HG03045 (cell line): ENCODE data around the gene CRTC2.
"Not testable (repeated sequence)": the region's sequence is repeated elsewhere in the genome, so short reads cannot be mapped to it uniquely, and the experiment has no call there.

Source experiments
- ATAC-seq: cut with Tn5 transposase; IDR thresholded peaks from one replicate; pipeline ENCODE4 v1.9.1; 2021; ENCODE audit warnings: mild to moderate bottlenecking, moderate library complexity; ENCODE audit not compliant: unreplicated experiment

The CRTC2 gene, protein sequence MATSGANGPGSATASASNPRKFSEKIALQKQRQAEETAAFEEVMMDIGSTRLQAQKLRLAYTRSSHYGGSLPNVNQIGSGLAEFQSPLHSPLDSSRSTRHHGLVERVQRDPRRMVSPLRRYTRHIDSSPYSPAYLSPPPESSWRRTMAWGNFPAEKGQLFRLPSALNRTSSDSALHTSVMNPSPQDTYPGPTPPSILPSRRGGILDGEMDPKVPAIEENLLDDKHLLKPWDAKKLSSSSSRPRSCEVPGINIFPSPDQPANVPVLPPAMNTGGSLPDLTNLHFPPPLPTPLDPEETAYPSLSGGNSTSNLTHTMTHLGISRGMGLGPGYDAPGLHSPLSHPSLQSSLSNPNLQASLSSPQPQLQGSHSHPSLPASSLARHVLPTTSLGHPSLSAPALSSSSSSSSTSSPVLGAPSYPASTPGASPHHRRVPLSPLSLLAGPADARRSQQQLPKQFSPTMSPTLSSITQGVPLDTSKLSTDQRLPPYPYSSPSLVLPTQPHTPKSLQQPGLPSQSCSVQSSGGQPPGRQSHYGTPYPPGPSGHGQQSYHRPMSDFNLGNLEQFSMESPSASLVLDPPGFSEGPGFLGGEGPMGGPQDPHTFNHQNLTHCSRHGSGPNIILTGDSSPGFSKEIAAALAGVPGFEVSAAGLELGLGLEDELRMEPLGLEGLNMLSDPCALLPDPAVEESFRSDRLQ

DNA sequence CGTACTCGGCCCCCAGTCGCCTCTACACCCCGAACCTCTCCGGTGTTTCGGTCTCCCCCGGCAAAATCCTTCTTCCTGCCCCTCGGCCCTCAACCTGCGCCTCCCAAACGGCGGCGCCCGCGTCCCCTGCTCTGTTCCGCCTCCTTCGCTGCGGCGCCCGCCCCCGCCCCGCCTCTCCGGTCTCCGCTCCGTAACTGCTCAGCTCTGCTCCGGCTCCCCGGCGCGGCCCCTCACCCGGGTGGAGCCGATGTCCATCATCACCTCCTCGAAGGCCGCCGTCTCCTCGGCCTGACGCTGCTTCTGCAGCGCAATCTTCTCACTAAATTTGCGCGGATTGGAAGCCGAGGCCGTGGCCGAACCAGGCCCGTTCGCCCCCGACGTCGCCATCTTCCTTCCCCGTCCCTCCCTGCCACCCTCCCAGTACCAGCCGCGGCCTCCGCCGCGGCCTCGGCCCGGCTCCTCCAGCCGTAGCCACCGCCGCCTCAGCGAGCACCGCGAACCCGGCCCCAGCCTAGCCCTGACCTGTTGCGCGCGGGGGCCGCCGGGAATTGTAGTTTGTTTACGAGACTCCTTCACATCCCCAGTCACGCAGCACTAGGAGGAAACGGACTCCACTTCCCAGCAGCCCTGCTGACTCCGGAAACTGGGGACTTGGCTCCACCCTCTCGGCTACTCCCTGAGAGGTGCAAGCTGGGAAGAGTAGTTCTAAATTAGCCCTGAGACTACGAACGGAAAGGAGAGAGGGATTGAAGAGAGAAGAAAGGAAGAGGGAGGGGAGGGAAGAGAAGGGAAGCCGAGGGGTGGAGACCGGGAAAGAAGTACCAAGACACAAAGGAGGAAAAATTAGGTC is at the start of gene CRTC2:
Gene CRTC2, minus strand, starts transcription at position 502 of the 850 bp plus-strand sequence. Its CDS starts 115 bp downstream, at position 387.
- peak; percentile 74 for ATAC-seq

DNA sequence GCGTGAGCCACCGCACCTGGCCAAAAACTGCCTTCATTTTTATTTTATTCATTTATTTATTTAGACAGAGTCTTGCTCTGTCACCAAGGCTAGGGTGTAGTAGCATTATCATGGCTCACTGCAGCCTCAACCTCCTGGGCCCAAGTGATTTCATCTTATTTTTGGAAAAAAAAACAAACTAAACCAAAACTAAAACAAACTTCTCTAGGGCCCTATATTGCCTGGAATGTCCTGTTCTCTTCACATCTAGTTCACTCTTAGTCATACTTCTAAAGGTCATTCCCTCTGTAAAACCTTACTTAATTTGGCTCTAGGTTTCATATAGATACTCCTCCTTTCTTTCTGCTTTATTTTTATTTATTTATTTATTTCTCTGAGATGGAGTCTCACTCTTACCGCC is 47.7 kb upstream of the CRTC2 start:
- ATAC-seq, result no peak

- ATAC-seq, result no peak
These were observed 42.0 kb upstream of the CRTC2 start for GRCh38 chr1:154000420-154000819.

- not testable (repeated sequence) for ATAC-seq
These were observed 38.5 kb upstream of the CRTC2 start for GRCh38 chr1:153996882-153997281.

DNA sequence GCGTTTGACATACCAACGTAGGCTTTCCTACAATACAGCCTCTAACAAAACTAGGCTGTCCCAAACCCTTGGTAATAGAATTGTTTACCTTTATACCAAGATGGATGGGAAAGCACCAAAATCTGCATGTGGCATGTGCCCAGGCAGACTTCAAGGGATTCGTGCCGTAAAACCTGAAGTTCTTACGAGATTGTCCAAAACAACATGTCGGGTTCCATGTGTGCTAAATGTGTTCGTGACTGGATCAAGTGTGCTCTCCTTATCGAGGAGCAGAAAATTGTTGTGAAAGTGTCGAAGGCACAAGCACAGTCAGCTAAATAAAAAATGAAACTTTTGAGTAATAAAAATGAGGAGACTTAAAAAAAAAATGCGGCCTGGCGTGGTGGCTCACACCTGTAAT is 37.2 kb upstream of the CRTC2 start:
- no peak for ATAC-seq

DNA sequence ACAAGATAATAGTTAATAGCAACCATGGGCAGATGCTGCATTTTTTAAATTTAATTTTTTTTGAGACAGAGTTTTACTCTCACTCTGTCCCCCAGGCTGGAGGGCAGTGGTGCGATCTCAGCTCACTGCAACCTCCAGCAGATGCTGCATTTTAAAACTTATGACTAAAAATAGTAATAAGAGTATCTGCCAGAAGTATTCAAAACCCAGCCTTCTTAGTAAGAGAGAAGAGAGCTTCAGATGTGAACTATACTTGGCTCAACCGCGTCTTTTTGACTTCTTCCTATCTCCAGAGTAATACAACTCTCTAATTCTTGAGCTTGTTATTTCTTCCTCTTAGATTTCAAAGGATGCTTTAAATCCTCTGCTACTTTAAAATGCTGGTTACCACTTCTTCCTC is 36.8 kb upstream of the CRTC2 start:
- no peak for ATAC-seq

DNA sequence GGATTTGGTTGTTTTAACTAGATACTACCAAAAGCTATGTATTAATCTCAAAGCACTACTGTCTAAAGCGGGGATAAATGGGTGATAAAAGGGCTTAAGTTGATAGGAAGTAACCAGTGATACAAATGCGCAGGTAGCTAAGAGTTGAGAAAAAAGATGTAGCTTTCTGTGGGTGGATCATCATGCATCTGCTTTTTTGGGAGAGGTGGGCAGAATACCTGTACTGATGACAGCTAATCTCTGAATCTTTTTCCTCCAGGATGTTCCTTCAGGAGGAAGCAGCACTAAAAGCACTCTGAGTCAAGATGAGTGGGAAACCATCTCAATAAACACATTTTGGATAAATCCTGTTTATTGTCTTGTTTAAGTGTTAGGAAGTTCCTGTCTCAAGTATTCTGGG is 33.4 kb upstream of the CRTC2 start:
- no peak for ATAC-seq

GRCh38 chr1:153991151-153991630 is 32.8 kb upstream of the CRTC2 start:
- no peak for ATAC-seq

DNA sequence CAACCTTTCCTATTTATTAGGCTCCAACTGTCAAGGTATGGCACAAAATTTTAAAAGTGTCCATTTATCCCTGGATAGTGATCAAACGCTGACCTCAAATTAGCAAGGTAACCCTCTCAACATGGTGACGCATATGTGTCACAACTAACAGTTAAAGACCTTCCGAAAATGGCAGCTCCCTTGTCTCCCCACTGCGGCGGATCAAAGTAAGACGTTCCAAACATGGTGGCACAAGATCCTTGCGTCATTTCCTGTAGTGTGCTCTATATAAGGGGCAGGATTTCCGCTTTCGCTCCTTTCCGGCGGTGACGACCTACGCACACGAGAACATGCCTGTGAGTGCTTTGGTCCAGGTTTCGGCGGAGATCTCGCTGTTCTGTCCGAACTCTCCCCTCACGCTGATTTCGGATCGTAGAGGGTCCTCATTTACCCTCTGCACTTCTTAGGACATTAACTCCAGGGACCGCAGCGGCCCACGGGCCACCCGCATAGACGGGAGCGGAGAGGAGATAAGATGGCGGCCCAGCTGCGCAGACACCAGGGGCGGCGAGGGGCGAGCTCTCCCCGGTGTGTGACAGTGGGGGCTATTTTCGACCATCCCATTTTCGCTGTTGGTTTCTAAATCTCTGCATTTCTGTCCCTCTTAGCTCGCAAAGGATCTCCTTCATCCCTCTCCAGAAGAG is 32.2 kb upstream of the CRTC2 start, which contains the start of gene RPS27:
Gene RPS27, plus strand, starts transcription at position 295 of the 683 bp plus-strand sequence. Its CDS starts 35 bp downstream, at position 330.
- peak; percentile 70 for ATAC-seq

DNA sequence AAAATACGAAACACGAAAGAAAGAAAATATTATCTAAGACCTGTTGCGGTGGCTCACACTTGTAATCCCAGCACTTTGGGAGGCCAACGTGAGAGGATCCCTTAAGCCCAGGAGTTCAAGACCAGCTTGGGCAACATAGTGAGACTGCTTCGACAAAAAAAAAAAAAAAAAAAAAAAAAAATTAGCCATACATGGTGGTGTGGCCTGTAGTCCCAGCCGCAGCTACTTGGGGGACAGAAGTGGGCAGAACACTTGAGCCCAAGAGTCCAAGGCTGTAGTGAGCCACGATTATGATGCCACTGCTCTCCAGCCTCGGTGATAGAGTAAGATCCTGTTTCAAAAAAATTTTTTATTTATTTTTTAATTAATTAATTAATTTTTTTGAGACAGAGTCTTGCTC is 29.2 kb upstream of the CRTC2 start:
- ATAC-seq, result no peak

DNA sequence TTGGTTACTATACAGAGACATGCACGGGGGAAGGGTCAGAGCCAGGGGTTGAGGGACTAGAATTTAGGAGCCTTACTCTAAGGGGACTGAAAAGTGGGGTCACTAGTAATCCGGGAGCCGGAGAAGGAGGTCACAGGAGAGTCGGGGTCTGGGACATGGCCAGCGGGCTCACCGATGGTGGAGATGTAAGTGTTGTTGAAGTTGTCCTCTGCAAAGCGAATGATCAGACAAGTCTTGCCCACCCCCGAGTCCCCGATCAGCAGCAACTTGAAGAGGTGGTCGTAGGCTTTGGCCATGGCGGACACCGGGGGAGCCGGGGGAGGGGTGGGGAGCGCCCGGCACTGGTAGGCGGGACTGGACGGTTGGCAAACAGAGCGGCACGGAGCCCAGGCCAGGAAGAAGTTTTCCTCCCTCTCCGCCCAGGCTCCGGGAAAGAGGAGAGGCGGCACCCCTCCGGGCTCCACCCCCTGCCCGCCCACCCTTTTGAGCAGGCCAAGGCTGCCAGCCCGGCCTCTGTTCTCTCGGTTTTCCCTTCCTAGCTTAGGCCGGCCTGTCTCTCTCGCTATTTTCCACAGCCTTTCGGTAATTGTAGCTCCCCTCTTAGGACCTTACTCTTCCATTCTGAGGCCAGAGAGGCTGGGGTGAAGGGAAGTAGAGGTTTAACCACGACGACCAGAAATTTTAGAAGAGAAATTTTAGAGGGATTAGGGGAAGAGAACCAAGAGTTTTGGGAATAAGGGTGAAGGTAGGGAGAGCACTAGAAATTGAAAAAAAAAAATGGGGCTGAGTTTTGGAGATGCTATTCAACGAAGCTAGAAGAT is 27.7 kb upstream of the CRTC2 start, which contains the start of gene RAB13:
Gene RAB13, minus strand, starts transcription at position 399 of the 821 bp plus-strand sequence. Its CDS starts 103 bp downstream, at position 296.
- no peak for ATAC-seq

- no peak for ATAC-seq
These were observed 27.0 kb upstream of the CRTC2 start for GRCh38 chr1:153985341-153985912.

- ATAC-seq, result no peak
These were observed 25.9 kb upstream of the CRTC2 start for GRCh38 chr1:153984123-153984894.

DNA sequence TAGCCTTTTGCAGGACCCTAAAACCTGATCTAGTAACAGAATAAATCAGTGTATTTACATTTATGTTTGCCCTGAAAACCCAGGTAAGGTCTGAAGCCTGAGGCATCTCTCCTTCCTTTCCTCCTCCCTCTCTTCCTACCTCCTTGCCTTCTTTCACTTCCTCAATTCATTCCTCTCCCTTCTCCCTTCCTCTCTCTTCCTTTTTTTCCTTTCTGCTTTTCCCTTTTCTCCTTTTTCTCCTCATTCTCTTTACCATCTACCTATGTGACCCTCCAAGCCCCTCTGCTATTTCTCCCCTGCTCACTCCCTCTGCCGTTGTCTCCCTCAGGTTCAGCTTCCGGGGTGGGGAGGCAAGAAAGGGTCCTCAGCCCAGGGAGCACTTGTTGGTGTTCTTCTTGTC is 23.3 kb upstream of the CRTC2 start:
- not testable (repeated sequence) for ATAC-seq

- not testable (repeated sequence) for ATAC-seq
These were observed 20.7 kb upstream of the CRTC2 start for GRCh38 chr1:153979091-153979490.

- ATAC-seq, result no peak
These were observed 20.0 kb upstream of the CRTC2 start for GRCh38 chr1:153978274-153978909.

DNA sequence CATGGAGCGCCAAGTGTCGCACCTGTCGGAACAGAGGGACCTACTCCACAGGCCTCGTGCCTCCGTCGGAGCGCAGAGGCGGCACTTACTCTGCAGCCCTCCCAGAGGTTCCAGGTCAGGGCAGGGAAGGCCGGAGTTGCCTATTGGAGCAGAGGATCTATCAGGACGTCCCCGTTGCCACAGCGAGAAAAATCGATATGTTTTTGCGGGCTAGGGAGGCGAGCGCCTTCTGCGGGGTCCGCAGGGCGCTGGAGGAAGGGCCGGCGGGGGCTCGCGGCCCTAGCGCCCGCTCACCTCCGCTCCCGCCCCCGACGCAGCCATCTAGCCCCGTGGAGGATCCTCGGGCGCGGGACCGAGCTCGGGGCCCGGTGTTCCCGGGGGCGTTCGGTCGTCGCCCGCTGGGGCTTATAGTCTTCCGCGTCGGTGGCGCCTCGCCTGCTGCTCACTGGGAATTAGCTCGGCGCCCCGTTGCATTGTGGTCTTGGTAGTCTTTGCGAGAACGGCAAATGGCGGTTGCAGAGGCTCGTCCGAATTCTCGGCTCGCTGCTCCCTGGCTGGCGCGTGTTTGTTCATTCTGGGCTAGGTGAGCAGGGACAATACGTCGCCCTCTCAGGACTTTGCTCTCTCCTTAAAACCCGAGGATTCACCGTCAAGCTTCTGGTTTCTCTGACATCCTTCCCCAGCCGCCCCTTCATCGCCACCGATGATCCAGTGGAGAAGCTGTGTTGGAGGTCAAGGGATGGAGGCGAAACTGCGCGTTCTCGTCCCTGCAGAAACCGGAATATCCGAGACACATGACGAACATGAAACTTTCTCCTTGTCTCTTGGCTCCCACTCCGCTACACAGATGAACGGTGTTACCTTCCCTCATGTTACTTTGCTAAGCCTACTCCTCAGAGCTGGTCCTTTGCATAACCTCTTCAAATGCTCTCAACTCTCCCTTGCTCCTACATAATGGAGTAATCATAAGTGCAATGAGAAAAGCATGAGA is 19.1 kb upstream of the CRTC2 start, which contains the start of gene JTB:
Gene JTB, minus strand, starts transcription at position 425 of the 991 bp plus-strand sequence. Its CDS starts 422 bp downstream, at position 3.
- peak; percentile 71 for ATAC-seq
